Measurements from ENCODE around the gene RNASEH2B.

The RNASEH2B gene

GRCh38 chr13:50883728-50884127, 25.9 kb upstream of the RNASEH2B start:
- H3K4me2 ChIP-seq = no peak overlapping the region
- H3K4me1 ChIP-seq (ENCODE audit: low read depth, poor library complexity, severe bottlenecking) = peaks cover 3% of the 10 kb centered on the region
- H3K4me3 ChIP-seq (IDR thresholded peaks at IDR 0.05; ENCODE audit: insufficient read depth, low read depth, low read length) = no peak overlapping the region
- no peak for TF ChIP-seq CTCF (conservative IDR thresholded peaks at IDR 0.05; ENCODE audit: low read depth, low read length)
- H3K27me3 ChIP-seq (ENCODE audit: insufficient read depth, low read depth) = no peaks in the 10 kb centered on the region
- H3K27ac ChIP-seq = no peak overlapping the region
- no peak overlapping the region for H2AFZ ChIP-seq (ENCODE audit: low read depth)
- no peaks in the 10 kb centered on the region for H4K20me1 ChIP-seq (ENCODE audit: insufficient read depth)
- no peaks in the 10 kb centered on the region for H3K36me3 ChIP-seq (ENCODE audit: insufficient read depth)
- H3K79me2 ChIP-seq (ENCODE audit: insufficient read depth, low read depth) = no peaks in the 10 kb centered on the region
- H3K9ac ChIP-seq = no peak overlapping the region

- no peaks in the 10 kb centered on the region for H3K79me2 ChIP-seq (ENCODE audit: insufficient read depth, low read depth)
- TF ChIP-seq CTCF (conservative IDR thresholded peaks at IDR 0.05; ENCODE audit: low read depth, low read length) = no peak
- no peak overlapping the region for H3K4me2 ChIP-seq
- no peaks in the 10 kb centered on the region for H3K36me3 ChIP-seq (ENCODE audit: insufficient read depth)
- H3K9ac ChIP-seq = no peak overlapping the region
- no peaks in the 10 kb centered on the region for H4K20me1 ChIP-seq (ENCODE audit: insufficient read depth)
- no peak overlapping the region for H3K27ac ChIP-seq
- no peak overlapping the region for H3K4me3 ChIP-seq (IDR thresholded peaks at IDR 0.05; ENCODE audit: insufficient read depth, low read depth, low read length)
- no peaks in the 10 kb centered on the region for H3K27me3 ChIP-seq (ENCODE audit: insufficient read depth, low read depth)
- no peak overlapping the region for H2AFZ ChIP-seq (ENCODE audit: low read depth)
- H3K4me1 ChIP-seq (ENCODE audit: low read depth, poor library complexity, severe bottlenecking) = peaks cover 8% of the 10 kb centered on the region
Observed at GRCh38 chr13:50884265-50884664, 25.3 kb upstream of the RNASEH2B start.

- Histone ChIP-seq H4K20me1 (ENCODE audit: insufficient read depth) (no peaks in the 10 kb centered on the region), H3K79me2 (ENCODE audit: insufficient read depth, low read depth) (no peaks in the 10 kb centered on the region), H3K27ac (no peak overlapping the region), H2AFZ (ENCODE audit: low read depth) (no peak overlapping the region), H3K27me3 (ENCODE audit: insufficient read depth, low read depth) (no peaks in the 10 kb centered on the region), H3K36me3 (ENCODE audit: insufficient read depth) (no peaks in the 10 kb centered on the region), H3K4me2 (no peak overlapping the region), H3K4me1 (ENCODE audit: low read depth, poor library complexity, severe bottlenecking) (peaks cover 37% of the 10 kb centered on the region), H3K4me3 (IDR thresholded peaks at IDR 0.05; ENCODE audit: insufficient read depth, low read depth, low read length) (no peak overlapping the region), H3K9ac (no peak overlapping the region)
- TF ChIP-seq CTCF (conservative IDR thresholded peaks at IDR 0.05; ENCODE audit: low read depth, low read length) = no peak
Observed at GRCh38 chr13:50887151-50887550, 22.4 kb upstream of the RNASEH2B start.

GRCh38 chr13:50888362-50888761, 21.2 kb upstream of the RNASEH2B start:
- Histone ChIP-seq H3K27me3 (ENCODE audit: insufficient read depth, low read depth) (no peaks in the 10 kb centered on the region), H3K79me2 (ENCODE audit: insufficient read depth, low read depth) (no peaks in the 10 kb centered on the region), H3K4me2 (no peak overlapping the region), H3K4me3 (IDR thresholded peaks at IDR 0.05; ENCODE audit: insufficient read depth, low read depth, low read length) (no peak overlapping the region), H4K20me1 (ENCODE audit: insufficient read depth) (no peaks in the 10 kb centered on the region), H3K36me3 (ENCODE audit: insufficient read depth) (no peaks in the 10 kb centered on the region), H3K27ac (no peak overlapping the region), H3K9ac (no peak overlapping the region), H3K4me1 (ENCODE audit: low read depth, poor library complexity, severe bottlenecking) (peaks cover 48% of the 10 kb centered on the region), H2AFZ (ENCODE audit: low read depth) (no peak overlapping the region)
- no peak for TF ChIP-seq CTCF (conservative IDR thresholded peaks at IDR 0.05; ENCODE audit: low read depth, low read length)
